ENCODE measurements around the gene OPN1LW. TPM values are rescaled to one million over a fixed set of nuclear protein-coding genes. Genes with fewer than 3 reads are reported as not detected.

The OPN1LW gene
- total RNA-seq, 1 experiment from 2014 or later, result not detected

- no peaks in the 10 kb centered on the region for H3K9me3 ChIP-seq (ENCODE audit: low read depth, low read length, poor library complexity, severe bottlenecking)
- ChIA-PET POLR2A (ENCODE audit: low non-redundant PET) (no interaction called here), CTCF (no interaction called here)
- no peak overlapping the region for H3K27ac ChIP-seq (ENCODE audit: low read depth, low read length, poor library complexity, severe bottlenecking)
- no peaks in the 10 kb centered on the region for H3K36me3 ChIP-seq (ENCODE audit: insufficient read depth, low read length, poor library complexity, severe bottlenecking)
- no peak for DNase-seq (ENCODE audit: low spot score)
- H3K4me3 ChIP-seq (ENCODE audit: low read depth, low read length, poor library complexity, severe bottlenecking), result no peak overlapping the region
- H3K4me1 ChIP-seq (ENCODE audit: insufficient read depth, low read length, poor library complexity, severe bottlenecking), result no peaks in the 10 kb centered on the region
- no TSS peak for BruUV-seq (replicated peaks)
- H3K27me3 ChIP-seq (replicated peaks; ENCODE audit: insufficient read depth, low read depth, low read length, poor library complexity), result no peaks in the 10 kb centered on the region
- TF ChIP-seq CTCF (conservative IDR thresholded peaks at IDR 0.05; ENCODE audit: low read depth, low read length), result no peak
- TF ChIP-seq EZH2 (IDR thresholded peaks at IDR 0.05; ENCODE audit: borderline replicate concordance, low read depth, low read length, poor library complexity, severe bottlenecking), result no peak
- intact Hi-C loops (cut with micrococcal nuclease; ENCODE audit: unreplicated experiment), result no loop called here
Observed at GRCh38 chrX:154131955-154132354, 12.1 kb upstream of the OPN1LW start.

- H3K4me3 ChIP-seq (ENCODE audit: low read depth, low read length, poor library complexity, severe bottlenecking), result no peak overlapping the region
- H3K36me3 ChIP-seq (ENCODE audit: insufficient read depth, low read length, poor library complexity, severe bottlenecking), result no peaks in the 10 kb centered on the region
- DNase-seq (ENCODE audit: low spot score), result no peak
- TF ChIP-seq CTCF (conservative IDR thresholded peaks at IDR 0.05; ENCODE audit: low read depth, low read length) (no peak), EZH2 (IDR thresholded peaks at IDR 0.05; ENCODE audit: borderline replicate concordance, low read depth, low read length, poor library complexity, severe bottlenecking) (no peak)
- H3K4me1 ChIP-seq (ENCODE audit: insufficient read depth, low read length, poor library complexity, severe bottlenecking), result no peaks in the 10 kb centered on the region
- CTCF ChIA-PET, result no interaction called here
- intact Hi-C loops (cut with micrococcal nuclease; ENCODE audit: unreplicated experiment), result no loop called here
- no peaks in the 10 kb centered on the region for H3K9me3 ChIP-seq (ENCODE audit: low read depth, low read length, poor library complexity, severe bottlenecking)
- no peaks in the 10 kb centered on the region for H3K27me3 ChIP-seq (replicated peaks; ENCODE audit: insufficient read depth, low read depth, low read length, poor library complexity)
- no TSS peak for BruUV-seq (replicated peaks)
- POLR2A ChIA-PET (ENCODE audit: low non-redundant PET), result no interaction called here
- H3K27ac ChIP-seq (ENCODE audit: low read depth, low read length, poor library complexity, severe bottlenecking), result no peak overlapping the region
Observed at GRCh38 chrX:154132366-154132765, 11.7 kb upstream of the OPN1LW start.

- no peaks in the 10 kb centered on the region for H3K27me3 ChIP-seq (replicated peaks; ENCODE audit: insufficient read depth, low read depth, low read length, poor library complexity)
- POLR2A ChIA-PET (ENCODE audit: low non-redundant PET), result interaction anchor here (0.6 kb wide), 1 partner anchor 405 kb away, joined by 3 read pairs; no protein-coding TSS in a partner anchor
- no peaks in the 10 kb centered on the region for H3K4me1 ChIP-seq (ENCODE audit: insufficient read depth, low read length, poor library complexity, severe bottlenecking)
- DNase-seq (ENCODE audit: low spot score), result no peak
- BruUV-seq (replicated peaks), result no TSS peak
- no peaks in the 10 kb centered on the region for H3K9me3 ChIP-seq (ENCODE audit: low read depth, low read length, poor library complexity, severe bottlenecking)
- no peak for TF ChIP-seq CTCF (conservative IDR thresholded peaks at IDR 0.05; ENCODE audit: low read depth, low read length)
- TF ChIP-seq EZH2 (IDR thresholded peaks at IDR 0.05; ENCODE audit: borderline replicate concordance, low read depth, low read length, poor library complexity, severe bottlenecking), result no peak
- no peak overlapping the region for H3K27ac ChIP-seq (ENCODE audit: low read depth, low read length, poor library complexity, severe bottlenecking)
- CTCF ChIA-PET, result interaction anchor here (0.8 kb wide), 1 partner anchor 173 kb away, joined by 3 read pairs; no protein-coding TSS in a partner anchor
- no peak overlapping the region for H3K4me3 ChIP-seq (ENCODE audit: low read depth, low read length, poor library complexity, severe bottlenecking)
- intact Hi-C loops (cut with micrococcal nuclease; ENCODE audit: unreplicated experiment), result no loop called here
- no peaks in the 10 kb centered on the region for H3K36me3 ChIP-seq (ENCODE audit: insufficient read depth, low read length, poor library complexity, severe bottlenecking)
Observed at GRCh38 chrX:154135458-154136229, 8.4 kb upstream of the OPN1LW start.
